Gastroesophageal sphincter (tissue), 4 donors: ENCODE results near the gene PIRT. TPM values are rescaled to one million over a fixed set of nuclear protein-coding genes. Genes with fewer than 3 reads are reported as not detected.
A peak's percentile ranks its signal among the peaks of the same experiment; 100 is the strongest.

Experiments
- ATAC-seq: fragments of 150-250 bp; one replicate; pipeline ENCODE4 v1.9.1; 2016; ENCODE audit warnings: mild to moderate bottlenecking, moderate library complexity
- H3K27ac ChIP-seq, 4 donors: fragments of 200-600 bp; sonication (generic) in 3 of 4; 1 replicate in 3 of 4; 2 replicates in 1 of 4; pipeline ENCODE4 v1.5.1; 2016 to 2019
- H3K27me3 ChIP-seq: fragments of 200-600 bp; sonication (generic); one replicate; pipeline ENCODE4 v1.5.1; 2019
- H3K36me3 ChIP-seq, 2 donors: fragments of 200-600 bp; sonication (generic); one replicate each; pipeline ENCODE4 v1.5.1; 2019; ENCODE audit warnings: control low read depth in 1 of 2
- H3K4me1 ChIP-seq, 3 donors: fragments of 200-600 bp; sonication (generic); 1 replicate in 2 of 3; 2 replicates in 1 of 3; pipeline ENCODE4 v1.5.1; 2016 to 2019; ENCODE audit warnings: control low read depth in 2 of 3
- H3K4me3 ChIP-seq, 2 donors: fragments of 200-600 bp; sonication (generic); one replicate each; pipeline ENCODE4 v1.5.1; 2019; ENCODE audit warnings: mild to moderate bottlenecking in 1 of 2, moderate library complexity in 1 of 2
- H3K9me3 ChIP-seq, 3 donors: fragments of 200-600 bp; sonication (generic); one replicate each; pipeline ENCODE4 v1.5.1; 2017 to 2019; ENCODE audit warnings: control low read depth in 2 of 3
- EP300 ChIP-seq: sonication (generic); formaldehyde crosslinking; IDR thresholded peaks from one replicate; pipeline ENCODE4 v1.6.1; 2017; ENCODE audit warnings: antibody characterized with exemption, mild to moderate bottlenecking
- POLR2A ChIP-seq, 2 donors: fragments of 450-650 bp; IDR thresholded peaks; one replicate each; pipeline ENCODE4 v1.6.1; 2017; ENCODE audit warnings: antibody characterized with exemption in 2 of 2, mild to moderate bottlenecking in 2 of 2, moderate library complexity in 1 of 2
- POLR2AphosphoS5 ChIP-seq: sonication (generic); formaldehyde crosslinking; IDR thresholded peaks from one replicate; pipeline ENCODE4 v1.6.1; 2017; ENCODE audit warnings: antibody characterized with exemption
- WGBS, 2 donors: methylation state at CpG; one replicate each; pipeline ENCODE4 v1.1.5; 2018; ENCODE audit warnings: low coverage in 1 of 2; 5-methylcytosine and 5-hydroxymethylcytosine counted together
- total RNA-seq, 4 donors: library from RNA; depleted of rRNA; stranded (reverse); fragments of >200 nt; gene quantifications; one replicate each; pipeline ENCODE4 v1.1.0, GENCODE V29; 2016
- TF ChIP-seq, protein P1 (sequence below), 4 experiments: fragments of 200-600 bp in 2 of 4; fragments of 450-650 bp in 2 of 4; sonication (generic) in 1 of 4; IDR thresholded peaks; one replicate each; pipeline ENCODE4 v1.5.1; 2017 to 2019; ENCODE audit warnings: antibody characterized with exemption in 4 of 4, mild to moderate bottlenecking in 2 of 4, moderate library complexity in 2 of 4

The PIRT gene
- total RNA-seq = 1 to 10 TPM in 2 of 4 donors, under 1 TPM in 2; 0.19 to 2.1 (median 0.91) TPM

DNA sequence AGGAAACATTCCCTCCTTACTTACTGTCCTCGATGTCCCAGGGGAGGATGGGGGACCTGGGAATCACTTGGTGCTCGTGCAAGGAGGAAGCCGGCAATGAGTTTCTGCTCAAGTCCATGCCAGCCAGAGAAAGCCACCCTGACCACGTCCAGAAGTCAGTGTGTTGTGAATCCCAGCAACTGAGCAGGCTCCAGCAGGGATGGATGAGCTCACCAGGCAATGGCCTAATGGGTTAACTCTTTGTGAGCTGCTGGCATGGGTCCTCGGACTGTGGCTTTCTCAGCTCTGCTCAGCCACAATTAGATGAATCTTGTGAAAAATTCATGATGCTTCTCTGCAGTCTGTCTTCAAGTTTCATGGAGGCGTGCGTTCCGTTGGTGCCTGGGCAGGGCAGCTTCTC lies at the start of gene PIRT:
Gene PIRT, minus strand, starts transcription at position 167 of the 400 bp plus-strand sequence. CDS start 12,442 bp downstream, outside the sequence.
- WGBS, 2 donors = 63 to 95% methylated on average over 3 of the region's 8 CpGs
- no peak within 1 kb of the TSS for H3K27ac ChIP-seq
- no peak for TF ChIP-seq POLR2A (IDR thresholded peaks at IDR 0.05)
- no peak for TF ChIP-seq EP300
- TF ChIP-seq, protein P1, sequence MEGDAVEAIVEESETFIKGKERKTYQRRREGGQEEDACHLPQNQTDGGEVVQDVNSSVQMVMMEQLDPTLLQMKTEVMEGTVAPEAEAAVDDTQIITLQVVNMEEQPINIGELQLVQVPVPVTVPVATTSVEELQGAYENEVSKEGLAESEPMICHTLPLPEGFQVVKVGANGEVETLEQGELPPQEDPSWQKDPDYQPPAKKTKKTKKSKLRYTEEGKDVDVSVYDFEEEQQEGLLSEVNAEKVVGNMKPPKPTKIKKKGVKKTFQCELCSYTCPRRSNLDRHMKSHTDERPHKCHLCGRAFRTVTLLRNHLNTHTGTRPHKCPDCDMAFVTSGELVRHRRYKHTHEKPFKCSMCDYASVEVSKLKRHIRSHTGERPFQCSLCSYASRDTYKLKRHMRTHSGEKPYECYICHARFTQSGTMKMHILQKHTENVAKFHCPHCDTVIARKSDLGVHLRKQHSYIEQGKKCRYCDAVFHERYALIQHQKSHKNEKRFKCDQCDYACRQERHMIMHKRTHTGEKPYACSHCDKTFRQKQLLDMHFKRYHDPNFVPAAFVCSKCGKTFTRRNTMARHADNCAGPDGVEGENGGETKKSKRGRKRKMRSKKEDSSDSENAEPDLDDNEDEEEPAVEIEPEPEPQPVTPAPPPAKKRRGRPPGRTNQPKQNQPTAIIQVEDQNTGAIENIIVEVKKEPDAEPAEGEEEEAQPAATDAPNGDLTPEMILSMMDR (IDR thresholded peaks at IDR 0.05) = no peak
- no peak for TF ChIP-seq POLR2AphosphoS5
- ATAC-seq = peak; percentile 11
- H3K9me3 ChIP-seq = no peaks in the 10 kb centered on the region
- no peaks in the 10 kb centered on the region for H3K4me1 ChIP-seq
- H3K27me3 ChIP-seq = peaks cover 12% of the 10 kb centered on the region
- no peak within 1 kb of the TSS for H3K4me3 ChIP-seq
- H3K36me3 ChIP-seq = no peaks in the 10 kb centered on the region

DNA sequence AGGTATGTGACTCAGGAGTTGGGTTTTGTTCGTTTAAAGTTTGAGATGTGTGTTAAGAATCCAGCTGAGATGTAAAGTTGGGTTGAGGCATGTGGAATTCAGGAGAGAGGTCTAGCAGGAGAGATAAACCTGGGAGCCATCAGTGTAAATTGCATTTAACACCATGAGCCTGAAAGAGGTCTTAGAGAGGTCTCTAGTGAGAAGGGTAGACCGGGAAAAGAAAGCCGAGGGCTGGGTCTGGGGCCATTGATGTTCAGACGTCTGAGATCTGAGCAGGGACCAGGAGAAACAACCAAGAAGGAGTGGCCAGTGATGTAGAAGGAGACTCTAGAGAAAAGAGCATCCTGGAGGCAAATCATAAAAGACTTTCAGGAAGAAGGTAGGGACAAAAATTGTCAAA lies 44.1 kb upstream of the PIRT start:
- WGBS, 2 donors = 34 to 49% methylated on average over 4 of the region's 4 CpGs
- H3K36me3 ChIP-seq = no peaks in the 10 kb centered on the region
- peaks cover 0 to 11% (median 0%) of the 10 kb centered on the region in 3 donors for H3K9me3 ChIP-seq
- H3K27me3 ChIP-seq = peaks cover 11% of the 10 kb centered on the region
- TF ChIP-seq POLR2AphosphoS5 (no peak), POLR2A (IDR thresholded peaks at IDR 0.05) (no peak), EP300 (no peak)
- TF ChIP-seq, protein P1 (IDR thresholded peaks at IDR 0.05) = no peak
- H3K27ac ChIP-seq = no peak overlapping the region
- ATAC-seq = no peak
- H3K4me1 ChIP-seq = no peaks in the 10 kb centered on the region
- no peak overlapping the region for H3K4me3 ChIP-seq

DNA sequence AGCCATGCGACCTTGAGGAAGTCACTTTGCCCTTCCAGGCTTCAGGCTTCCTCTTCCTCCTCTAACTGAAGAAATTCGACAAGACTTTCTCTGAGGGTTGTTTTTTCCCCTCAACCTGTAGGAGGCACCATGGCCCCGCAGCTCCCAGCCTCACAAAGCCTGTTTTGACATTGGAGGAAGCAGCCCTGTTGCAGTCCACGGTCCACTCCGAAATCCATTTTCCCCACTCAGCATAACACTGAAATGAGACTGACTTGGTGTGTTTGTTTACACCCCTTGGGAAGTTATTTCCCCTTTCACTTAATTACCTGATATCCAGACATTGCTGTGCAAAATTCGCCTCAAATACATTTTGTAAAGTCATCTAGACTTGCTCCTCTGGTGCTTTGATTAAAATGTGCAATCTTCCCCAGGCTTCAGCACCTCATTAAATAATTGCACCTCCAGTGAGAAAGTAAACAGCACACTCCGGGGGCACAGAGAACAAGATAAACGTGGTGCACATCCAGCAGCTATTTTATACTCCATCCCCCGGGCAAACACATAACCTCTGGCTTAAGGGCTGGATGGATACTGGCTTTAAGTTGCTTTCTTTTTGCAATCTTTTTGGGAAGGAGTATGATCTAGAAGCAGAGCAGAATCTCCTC lies 41.4 kb upstream of the PIRT start:
- Histone ChIP-seq H3K4me1 (no peaks in the 10 kb centered on the region), H3K9me3 (peaks cover 0 to 5% (median 0%) of the 10 kb centered on the region in 3 donors), H3K4me3 (no peak overlapping the region), H3K27ac (no peak overlapping the region), H3K36me3 (no peaks in the 10 kb centered on the region), H3K27me3 (peaks cover 18% of the 10 kb centered on the region)
- 4 to 16% methylated on average over 7 to 9 of the region's 9 CpGs for WGBS, 2 donors
- ATAC-seq = no peak
- TF ChIP-seq, protein P1 (IDR thresholded peaks at IDR 0.05) = peak in 1 of 4 experiments; percentile 10
- no peak for TF ChIP-seq POLR2A (IDR thresholded peaks at IDR 0.05)

DNA sequence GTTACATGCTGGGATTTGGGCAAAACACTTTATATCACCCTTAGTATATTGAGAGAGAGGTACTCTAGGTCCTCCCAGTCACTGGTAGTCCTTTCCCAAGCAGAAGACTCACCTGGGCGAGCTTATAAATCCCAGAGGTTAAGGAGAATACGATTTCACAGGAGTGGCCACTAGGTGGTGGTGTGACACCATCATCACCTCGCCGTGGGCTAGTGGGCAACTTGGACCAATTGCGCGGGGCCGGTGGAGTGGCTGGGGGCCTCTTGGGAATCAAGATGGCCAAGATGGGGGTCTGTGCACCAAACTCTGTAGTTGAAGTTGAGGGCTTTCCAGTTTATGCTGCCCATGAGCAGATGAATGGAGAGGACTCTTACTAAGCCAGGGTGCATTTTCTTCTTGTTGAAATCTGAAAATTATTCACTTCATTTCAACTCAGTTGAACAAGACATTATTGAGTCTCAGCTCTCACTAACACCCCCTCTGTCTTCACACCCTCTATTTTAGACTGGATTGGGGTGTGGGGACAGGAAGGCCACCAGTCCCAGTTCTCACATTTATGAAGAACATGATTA lies 38.2 kb upstream of the PIRT start:
- Histone ChIP-seq H3K4me3 (no peak overlapping the region), H3K9me3 (no peaks in the 10 kb centered on the region), H3K27ac (no peak overlapping the region), H3K4me1 (no peaks in the 10 kb centered on the region), H3K36me3 (no peaks in the 10 kb centered on the region), H3K27me3 (peaks cover 21% of the 10 kb centered on the region)
- WGBS, 2 donors = 0 to 2% methylated on average over 5 to 6 of the region's 7 CpGs
- TF ChIP-seq, protein P1 (IDR thresholded peaks at IDR 0.05) = peak; percentile 23 to 67 (median 49)
- TF ChIP-seq EP300 = no peak
- no peak for ATAC-seq

DNA sequence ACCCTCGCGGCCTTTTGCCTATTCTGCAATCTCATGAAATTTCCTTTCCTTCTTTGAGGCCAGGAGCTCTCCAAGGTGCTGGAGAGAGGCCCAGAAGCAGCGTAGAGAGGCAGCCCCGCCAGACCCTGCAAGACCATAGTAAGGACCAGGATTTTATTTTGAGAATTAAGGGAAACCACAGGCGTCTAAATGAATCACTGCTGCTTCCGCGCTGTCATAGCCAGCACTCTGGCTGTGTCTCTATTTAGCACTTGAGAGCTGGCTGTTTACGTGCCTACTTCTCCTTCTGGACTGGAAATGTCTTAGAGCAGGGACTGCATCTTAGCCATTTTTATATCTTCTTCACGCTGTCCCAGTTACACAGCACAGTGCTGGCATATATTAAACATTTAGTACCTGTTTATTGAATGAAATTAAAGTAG lies 37.6 kb upstream of the PIRT start:
- Histone ChIP-seq H3K27ac (no peak overlapping the region), H3K27me3 (peaks cover 23% of the 10 kb centered on the region), H3K36me3 (no peaks in the 10 kb centered on the region), H3K9me3 (no peaks in the 10 kb centered on the region), H3K4me1 (no peaks in the 10 kb centered on the region), H3K4me3 (no peak overlapping the region)
- no peak for ATAC-seq
- 13 to 26% methylated on average over 7 to 9 of the region's 9 CpGs for WGBS, 2 donors
- no peak for TF ChIP-seq EP300
- TF ChIP-seq POLR2A (IDR thresholded peaks at IDR 0.05) = no peak
